Activated CD4-positive, CD25-positive, alpha-beta regulatory T cell treated with anti-CD3 and anti-CD28 coated beads, Interleukin-2, amount 50 U/mL, for 24 hours (primary cell): ENCODE data around the gene AKNA.

Source experiments
- ATAC-seq, 2 donors: fragments of 150-1000 bp; cut with Tn5 transposase; one replicate each; pipeline ENCODE4 v1.10.0; 2021; ENCODE audit warnings: mild to moderate bottlenecking in 1 of 2, moderate library complexity in 1 of 2

The AKNA gene

DNA sequence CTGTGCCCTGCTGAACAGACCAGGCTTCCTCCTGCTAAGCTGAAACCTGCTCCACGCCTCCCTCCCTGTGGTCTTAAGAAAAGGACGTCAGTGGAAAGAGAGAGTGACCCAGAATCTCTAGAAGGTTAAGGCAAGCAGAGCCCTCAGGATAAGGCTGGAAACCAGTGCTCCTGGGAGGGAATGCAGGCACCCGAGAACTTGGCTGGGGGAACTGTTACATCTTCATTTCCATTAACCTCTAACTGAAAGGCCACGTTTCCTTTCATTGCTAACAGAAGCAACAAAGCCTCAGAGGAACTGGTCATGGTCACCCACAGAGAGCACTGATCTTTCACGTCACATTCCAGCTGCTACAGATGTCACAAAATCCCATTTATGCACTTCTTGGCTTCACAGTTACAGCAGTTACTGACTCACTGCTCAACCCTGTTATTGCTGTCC, 26.1 kb upstream of the AKNA start:
- no peak for ATAC-seq

DNA sequence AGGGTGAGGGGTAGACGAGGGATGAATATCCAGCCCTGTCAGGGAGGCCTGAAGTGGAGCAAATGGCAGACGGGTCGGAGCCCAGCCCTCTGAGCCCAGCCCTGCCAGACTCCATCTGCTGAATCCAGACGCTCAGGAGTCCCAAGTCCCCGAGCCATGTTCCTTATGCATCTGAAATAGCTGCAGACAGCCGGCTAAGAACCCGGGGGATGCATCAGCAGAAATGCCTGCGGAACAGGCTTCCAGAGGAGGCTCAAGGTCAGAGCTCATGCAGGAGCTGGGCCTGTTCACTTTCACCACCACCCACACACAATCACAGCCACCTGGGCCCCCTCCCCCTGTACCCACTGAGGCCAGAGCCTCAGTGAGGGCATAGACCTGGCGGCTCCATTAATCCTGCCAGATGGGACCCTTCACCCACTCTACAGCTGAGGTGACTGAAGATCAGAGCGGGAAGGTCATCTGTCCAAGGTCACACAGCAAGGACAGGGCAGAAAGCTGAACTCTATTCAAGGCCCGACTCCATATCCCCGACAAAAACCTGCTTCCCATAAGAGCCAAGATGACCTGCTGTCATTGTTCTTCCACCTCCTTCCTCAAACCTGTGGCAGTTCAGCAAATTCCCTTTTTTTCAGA, 24.4 kb upstream of the AKNA start:
- no peak for ATAC-seq

DNA sequence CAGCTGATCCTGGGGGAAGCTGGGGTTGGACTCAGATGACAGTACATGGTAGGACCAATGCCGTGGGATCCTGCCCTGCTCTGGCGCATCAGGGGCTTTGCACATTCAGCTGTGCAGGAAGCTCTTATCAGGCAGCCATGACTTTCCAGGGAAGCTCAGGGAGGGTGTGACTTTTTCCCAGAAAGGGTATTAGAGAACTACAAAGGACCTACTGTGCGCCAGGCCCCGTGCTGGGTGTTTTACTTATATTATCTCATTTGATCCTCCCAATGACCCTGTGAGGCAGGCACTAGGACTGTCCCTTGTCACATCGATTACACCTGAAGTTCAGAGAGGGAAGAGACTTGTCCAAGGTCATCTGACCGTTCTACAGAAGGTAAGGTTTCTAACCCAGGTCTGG, 23.7 kb upstream of the AKNA start:
- no peak for ATAC-seq

DNA sequence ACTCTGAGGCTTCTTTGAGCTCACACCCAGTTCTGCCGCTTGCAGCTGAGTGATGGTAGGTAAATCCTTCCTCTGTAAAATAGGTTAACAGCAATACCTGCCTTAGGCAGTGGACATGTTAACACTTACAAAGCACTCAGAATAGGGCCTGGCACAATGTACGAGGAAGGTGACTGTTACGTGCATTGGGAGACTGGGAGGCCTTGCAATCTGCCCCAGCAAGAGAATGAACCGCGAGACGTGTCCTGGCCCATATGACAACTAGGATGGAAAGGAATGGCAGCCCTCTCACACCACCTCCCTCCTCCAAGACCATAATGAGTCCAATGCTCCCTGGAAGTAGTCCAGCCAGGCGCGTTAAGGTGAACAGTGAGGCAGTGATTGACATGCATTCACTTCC, 23.1 kb upstream of the AKNA start:
- no peak for ATAC-seq

DNA sequence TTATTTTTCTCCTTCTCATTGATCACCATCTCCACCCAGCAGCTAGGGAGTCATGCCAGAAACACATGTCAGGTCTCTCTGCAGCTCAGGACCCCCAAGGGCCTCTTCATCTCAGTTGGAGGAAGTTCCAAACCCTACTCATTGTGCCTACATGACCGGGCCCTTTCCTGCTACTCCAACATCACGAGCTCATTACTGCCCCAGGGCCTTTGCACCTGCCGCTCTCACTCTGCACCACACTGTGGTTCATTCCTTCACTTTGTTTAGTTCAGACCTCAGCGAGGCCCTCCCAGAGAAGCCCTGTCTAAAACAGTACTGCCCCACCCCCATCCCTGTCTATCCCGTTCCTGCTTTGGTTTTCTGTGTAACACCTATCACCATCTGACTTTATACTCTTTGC, 22.1 kb upstream of the AKNA start:
- ATAC-seq = no peak

DNA sequence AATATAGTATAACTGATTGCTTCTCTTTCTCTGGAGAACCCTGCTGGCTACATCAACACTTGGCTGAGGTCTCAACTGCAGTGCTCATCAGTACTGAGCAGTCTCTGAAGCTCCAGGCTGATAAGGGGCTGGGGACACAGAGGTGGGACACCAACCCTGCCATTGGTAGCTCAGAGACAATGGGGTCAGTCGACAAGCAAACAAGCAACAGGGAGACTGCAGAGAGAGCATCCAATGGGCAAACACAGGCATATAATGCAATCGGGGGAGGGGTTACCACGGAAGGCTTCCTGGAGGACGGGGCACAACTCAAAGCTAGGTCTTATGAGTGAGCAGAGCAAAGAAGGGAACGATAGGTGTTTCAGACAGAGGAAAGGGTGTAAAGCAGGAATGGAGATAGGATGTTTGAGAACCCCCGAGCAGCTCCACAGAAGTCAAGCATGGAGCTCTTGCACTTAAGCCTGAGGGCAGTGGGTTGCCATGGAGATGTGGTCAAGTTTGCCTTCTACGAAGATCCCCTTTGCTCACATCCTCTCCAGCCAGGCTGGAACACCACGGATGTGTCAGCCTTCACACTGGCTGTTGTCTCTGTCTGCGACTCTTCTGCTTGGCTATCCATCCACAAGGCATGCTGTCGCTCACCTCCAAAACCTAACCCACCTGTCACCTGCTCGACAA, 21.5 kb upstream of the AKNA start:
- no peak for ATAC-seq

DNA sequence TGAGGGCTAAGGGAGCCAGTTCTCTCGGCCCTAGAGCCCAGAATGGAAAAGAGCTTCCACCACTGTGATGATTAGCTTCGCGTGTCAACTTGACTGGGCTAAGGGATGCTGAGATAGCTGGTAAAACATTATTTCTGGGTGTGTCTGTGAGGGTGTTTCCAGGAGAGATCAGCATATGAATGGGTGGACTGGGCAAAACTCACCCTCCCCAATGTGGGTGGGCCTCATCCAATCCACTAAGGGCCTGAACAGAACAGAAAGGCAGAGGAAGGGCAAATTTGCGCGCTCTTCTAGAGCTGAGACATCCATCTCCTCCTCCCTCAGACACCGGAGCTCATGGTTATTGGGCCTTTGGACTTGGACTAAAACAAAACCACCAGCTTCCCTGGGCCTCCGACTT, 20.9 kb upstream of the AKNA start:
- ATAC-seq = no peak

DNA sequence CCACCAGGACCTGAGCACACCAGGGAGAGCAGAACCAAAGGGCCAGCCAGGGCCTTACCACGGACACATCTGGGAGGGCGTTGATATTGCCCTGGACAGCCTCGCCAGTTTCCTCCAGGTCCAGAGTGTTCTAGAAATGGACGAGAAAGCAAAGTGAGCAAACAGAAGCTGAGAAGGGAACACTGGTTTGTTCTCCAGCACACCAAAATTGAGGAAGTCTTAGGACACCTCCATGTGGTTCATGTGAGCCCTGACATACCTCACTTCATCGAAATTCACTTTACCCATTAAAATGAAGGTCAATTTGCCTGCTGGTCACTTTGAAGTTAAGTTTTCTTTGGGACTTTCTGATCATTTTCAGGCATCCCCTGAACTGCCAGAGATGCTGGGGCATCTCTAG, 20.1 kb upstream of the AKNA start:
- no peak for ATAC-seq

DNA sequence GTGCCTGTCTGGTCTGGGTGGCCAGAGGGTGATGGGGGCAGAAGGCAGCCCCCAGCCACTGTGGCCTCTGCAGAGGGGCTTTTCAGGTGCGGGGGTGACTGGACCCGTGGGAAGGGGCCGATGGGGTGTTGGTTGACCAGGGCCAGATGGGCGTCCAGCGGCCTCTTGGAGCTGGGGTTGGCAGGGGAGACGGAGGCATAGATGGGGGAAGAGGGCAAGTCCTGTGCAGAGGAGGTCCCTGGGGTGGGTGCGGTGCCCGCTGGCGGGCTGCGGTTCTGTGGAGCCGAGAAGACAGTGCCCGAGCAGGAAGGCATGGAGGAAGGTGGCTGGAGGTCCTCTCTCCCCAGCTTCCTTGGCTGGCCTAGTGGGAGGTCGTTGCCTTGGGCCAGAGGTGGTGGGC, 18.7 kb upstream of the AKNA start:
- no peak for ATAC-seq

DNA sequence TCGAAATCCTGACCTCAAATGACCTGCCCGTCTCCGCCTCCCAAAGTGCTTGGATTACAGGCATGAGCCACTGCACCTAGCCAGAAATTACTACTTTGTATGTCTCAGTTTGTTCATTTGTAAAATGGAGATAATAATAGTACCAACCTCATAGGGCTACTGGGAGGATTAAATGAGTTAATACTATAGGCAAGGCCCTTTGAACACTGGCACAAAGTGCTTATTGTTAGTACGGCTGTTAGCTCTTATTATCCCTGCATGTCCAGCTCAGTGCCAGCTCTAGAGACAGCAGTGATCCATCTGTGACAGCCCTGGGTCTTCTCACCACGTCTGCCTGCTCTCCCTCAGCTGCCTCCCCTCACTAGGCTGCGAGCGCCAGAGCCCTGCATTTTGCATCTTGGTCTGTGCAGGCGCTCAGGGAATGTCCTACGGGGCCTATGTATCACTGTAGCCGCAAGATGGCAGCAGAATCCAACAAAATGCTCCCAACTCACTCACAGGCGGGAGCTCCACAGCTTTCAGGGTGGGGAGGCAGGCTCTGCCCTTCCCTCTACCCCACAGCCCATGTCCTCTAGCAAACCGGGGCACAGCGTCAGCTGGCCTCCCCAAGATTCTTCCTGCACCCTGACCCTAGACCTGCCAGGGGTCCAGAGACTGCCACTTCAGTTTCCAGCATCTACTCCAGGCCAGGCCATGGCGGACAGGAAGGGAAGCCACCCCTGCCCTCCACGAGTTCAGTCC, 17.7 kb upstream of the AKNA start:
- peak; percentile 97 for ATAC-seq

DNA sequence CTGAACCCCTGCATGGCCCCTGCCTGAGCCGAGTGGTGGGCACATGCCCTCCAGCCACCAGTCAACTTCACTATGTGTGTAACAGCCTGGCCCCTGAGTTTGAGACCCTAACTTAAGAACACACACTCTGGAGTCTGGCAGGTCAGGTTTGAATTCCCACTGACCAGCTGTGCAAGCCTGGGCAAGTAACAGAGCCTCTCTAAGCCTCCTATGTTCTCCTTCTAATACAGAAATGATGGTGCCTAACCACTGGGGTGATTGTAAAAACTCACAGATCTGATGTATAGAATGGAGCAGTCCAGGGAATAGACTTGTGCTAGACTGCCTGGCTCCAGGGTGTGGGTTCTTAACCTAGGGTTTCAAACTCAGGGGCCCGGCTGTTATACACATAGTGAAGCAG, 16.7 kb upstream of the AKNA start:
- ATAC-seq = no peak

DNA sequence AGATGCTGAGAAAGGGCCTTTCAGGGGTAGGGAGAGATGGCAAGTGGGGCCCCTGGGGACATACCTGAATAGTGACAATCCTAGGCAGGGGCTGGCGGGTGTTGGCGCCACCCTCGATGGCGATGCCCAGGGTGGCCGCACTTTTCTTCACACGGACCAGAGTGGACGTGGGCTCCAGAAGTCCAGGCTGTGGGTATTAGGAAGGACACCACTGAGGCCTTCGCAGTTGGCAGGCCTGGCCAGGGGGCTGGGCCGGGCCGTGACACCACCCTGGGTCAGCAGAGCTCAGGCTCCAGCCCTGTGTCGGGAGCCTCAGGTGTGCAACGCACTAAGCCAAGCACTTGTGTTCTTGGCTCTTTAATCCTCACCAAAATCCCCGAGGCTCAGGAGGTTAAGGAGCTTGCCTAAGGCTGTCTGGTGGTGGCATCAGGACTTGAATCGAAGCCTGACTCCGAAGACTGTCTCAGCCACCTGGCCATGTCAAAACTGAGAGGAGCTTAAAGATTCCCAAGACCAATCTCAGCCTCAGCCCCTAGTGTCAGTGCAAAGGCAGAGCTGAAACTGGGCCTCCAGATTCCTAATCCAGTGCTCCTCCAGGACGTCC, 15.5 kb upstream of the AKNA start:
- ATAC-seq = no peak

DNA sequence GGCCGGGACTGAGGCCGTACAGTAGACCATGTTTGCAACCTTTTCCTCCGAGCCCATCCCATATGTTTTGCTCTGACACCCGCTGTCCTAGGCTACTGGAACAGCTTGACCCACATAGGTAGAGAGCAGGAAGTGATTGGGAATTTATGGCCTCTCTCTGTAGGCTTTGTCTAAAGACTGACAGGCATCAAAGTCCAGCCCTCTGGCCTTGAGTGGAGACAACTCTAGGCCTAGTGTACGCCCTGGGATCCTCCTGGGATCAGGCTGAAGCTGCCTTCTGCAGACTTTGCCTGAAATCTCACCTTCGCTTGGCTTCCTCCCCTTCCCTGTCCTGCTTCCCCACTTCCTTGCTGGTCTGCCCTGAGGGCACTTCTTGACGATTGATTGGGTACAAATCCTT, 13.6 kb upstream of the AKNA start:
- ATAC-seq = no peak

DNA sequence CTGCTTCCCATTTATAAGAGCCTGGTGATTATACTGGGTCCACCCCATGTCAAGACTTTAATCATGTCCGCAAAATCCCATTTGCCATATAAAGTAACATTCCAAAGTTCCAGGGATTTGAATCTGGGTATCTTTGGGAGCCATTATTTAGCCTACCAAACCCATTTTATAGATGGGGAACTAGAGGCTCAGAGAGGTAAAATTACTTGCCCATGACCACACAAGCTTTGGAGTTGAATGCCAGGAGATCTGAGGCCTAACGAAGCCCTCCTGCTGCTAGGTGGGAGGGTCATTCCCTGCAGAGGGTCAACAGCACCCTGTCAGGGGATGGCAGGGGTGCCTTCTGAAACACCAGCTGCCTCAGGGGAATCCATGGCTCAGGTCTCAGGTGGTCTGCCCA, 13.0 kb upstream of the AKNA start:
- no peak for ATAC-seq

DNA sequence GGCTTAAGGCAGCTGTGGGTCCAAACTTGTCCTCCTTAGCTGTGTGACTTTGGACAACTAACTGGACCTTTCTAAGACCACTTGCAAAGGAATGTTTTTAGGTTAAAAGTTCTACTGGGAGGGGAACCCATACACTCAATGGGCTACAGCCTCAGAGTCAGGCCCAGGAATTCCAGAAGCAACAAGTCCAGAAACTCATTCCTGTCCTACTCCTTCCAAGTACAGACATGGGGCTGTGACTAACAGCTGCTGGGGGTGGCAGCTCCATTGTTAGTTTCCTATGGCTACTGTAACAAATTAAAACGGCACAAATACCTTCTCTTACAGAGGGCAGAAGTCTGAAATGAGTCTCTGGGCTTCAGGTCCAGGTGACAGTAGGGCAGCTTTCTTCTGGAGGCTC, 12.4 kb upstream of the AKNA start:
- no peak for ATAC-seq

DNA sequence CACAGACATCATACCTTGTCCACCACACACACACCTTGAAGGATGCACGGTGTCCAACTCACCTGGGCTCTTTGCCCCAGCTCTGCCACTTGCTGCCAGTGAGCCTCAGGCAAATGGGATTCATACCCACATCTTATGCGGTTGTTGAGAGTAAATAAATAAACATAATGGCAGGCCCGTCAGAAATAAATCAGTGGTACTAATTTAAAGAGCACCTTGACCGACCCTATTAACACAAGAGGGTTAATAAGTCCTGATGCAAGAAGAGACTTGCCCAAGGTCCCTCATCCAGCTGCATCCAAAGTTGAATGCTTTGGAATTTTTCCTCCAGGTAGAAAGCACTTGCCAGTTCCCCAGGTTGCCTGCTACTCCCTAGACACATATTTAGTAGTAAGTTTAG, 11.6 kb upstream of the AKNA start:
- ATAC-seq = no peak

DNA sequence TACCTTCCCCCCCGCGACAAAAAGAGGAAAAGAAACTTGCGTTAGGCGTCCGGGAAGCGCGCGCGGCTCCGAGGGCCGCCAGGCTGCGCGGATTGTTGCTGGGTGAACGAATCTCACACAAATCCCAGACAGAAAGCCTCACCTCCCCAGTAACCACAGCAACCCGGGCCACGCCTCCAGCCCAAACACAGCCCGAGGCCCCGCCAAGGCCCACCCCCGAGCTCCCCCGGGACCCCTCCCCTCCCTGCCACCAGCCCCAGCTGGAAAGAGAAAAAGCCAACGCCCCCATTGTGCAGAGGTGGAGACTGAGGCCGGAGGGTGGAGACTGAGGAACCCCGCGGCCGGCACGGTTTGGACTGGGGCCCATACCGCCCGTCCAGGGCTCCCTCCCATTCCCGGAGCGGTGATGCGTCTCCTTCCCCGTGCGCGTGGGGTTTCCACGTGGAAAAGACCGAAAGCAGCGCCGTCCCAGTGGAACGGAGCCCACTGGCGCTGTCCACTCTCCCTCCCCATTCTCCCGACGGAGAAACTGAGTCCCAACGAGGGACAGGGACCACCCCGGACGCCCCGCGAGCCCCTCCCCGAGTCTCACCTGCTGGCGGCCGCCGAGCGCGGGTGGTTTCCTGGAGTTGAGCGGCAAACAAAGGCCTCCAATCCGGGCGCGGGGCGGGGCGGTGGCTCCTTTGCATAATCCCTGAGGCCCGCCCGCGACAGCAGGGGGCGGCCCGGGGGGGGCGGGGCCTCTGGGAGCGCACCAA, 10.2 kb upstream of the AKNA start:
- peak; percentile 90 to 93 for ATAC-seq

DNA sequence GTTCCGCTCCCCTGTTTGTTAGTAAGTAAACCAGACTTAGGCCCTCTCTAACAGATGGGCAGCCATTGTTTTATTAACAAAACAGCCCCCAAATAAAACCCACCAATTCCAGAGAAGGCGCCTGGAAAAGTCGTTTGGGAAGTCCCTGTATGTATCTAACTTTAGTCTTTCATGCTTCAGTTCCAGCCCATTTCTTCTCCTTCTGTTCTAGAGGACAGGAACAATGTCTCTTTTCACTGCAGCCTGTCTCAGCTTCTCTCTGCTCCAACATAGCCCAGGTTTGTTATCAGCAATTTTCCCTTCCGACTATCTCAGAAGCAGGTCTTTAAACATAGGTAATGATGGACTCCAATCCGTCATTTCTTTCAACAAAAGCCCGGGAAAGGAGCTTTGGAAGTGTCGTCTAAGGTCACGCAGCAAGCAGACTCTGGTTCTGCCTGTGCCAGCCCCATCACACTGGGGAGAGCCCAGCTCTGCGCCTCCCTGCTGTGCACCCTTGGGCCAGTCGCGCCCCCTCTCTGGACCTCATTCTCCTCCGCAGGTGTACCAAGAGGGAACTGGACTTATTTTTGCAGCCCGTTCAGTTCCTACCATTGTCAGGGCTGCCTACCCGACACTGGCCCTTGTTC, 9.6 kb upstream of the AKNA start:
- peak; percentile 8 to 15 for ATAC-seq

DNA sequence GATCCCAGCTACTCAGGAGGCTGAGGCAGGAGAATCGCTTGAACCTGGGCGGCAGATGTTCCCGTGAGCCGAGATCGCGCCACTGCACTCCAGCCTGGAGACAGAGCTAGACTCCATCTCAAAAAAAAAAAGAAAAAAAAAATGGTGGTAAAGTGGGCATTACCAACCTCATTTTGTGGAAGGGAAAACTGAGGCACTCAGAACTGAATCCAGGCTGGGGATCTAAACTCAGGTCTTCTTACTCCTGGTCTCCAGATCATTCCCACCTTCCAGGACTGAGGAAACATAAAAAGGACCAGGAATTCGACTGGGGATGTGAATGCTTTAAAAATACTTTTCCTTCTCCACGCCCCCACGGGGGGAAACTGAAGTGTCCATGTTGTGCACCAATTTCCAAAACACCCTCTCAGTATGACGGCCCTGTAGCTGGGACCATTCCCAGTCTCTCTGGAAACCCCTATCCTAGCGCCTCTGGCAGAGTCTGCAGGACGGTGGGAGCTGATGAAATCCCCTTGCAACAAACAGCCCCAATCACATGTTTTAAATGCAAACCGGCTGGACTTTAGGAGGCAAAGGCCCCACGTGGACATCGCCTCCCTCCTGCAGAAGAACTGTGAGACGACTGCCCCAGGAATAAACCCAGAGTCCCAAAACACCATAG, 8.9 kb upstream of the AKNA start:
- ATAC-seq = no peak

DNA sequence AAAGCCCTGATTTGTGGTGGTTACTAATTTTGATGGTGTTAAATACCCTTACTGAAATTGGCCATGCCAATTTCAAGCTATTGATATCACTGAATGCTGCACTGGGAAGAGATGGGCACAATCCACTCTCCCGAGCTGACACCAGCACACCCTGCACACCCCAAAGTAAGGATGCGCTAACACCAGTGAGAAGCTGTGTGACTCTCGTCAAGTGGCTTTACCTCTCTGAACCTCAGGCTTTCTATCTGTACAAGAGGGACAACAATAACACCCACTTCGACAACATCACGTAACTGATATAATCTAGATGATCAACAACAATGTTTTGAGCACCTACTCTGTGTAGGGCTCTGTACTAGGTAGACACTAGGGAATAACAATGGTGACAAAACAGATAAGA, 8.0 kb upstream of the AKNA start:
- no peak for ATAC-seq

DNA sequence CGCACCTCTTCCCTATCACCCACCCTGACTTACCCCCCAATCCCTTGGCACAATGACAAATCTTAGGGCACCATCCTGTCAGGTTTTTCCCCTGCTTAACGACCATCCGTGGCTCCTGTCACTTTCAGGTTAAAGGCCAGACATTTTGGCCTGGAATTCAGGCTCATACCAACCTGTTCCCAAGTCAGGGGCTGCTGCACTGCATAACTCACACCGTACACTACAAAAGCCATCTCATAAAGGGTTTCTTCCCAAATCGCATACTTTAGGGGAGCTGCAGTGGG, 7.5 kb upstream of the AKNA start:
- no peak for ATAC-seq
